ENCODE results near the gene SNED1. TPM values are rescaled to one million over a fixed set of nuclear protein-coding genes. Genes with fewer than 3 reads are reported as not detected.

Gene SNED1
- total RNA-seq, 1 donor from 2014 or later = 19.4 TPM

DNA sequence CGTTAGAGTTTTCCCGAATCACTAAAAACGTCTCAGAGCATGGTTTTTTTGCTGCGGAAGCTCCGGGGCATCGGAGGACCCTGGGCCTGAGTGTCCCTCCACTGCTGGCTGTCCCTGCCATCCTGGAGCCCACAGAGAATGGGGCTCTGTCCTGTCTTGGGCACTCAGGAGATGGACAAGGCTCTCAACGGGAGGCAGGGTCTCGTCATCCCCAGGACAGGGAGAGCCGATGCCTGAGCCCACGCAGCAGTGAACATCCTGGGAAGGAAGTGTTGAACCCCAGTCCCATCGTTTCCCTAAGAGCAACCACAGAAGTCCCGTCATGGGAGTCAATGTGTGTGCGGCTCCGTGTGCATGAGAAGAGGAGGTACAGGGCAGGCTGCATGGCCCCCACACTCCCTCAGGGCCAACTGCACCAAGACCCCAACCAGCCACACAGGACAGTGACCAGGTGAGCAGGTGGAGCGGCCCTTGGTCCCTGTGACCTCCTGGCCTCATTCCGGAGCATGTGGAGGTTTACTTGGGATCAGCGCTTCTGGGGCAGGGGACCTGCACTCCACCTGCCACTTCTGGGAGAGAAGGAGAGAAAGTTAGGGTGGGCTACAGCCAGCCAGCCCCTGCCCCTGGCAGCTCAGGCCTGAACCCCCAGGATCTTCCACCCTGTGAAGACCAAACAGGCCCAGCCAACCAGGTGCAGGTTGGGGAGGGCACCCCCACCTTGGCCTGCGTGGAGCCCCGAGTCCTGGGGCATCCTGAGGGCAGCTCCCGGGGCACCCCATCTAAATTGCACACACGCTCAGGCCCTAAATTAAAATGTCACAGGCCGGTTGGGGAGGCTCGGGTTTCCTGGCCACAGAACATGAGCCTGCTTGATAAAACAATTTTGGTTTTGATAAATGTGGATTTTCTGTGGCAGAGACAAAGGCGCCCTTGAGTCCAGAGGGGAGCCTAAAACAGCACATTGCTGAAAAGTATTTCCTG lies 3.1 kb upstream of the SNED1 start:
- Mint-ChIP-seq H3K27me3 (ENCODE audit: unreplicated experiment) (peaks cover 7% of the 10 kb centered on the region), H3K9me3 (ENCODE audit: unreplicated experiment) (no peaks in the 10 kb centered on the region), H3K27ac (ENCODE audit: unreplicated experiment) (no peak overlapping the region), H3K4me1 (ENCODE audit: unreplicated experiment) (peaks cover 32% of the 10 kb centered on the region), H3K4me3 (ENCODE audit: unreplicated experiment) (no peak overlapping the region), H3K36me3 (ENCODE audit: unreplicated experiment) (no peaks in the 10 kb centered on the region)
- DNase-seq (ENCODE audit: extremely low spot score, unreplicated experiment) = peak; percentile 74
- TF ChIP-seq, protein P1, sequence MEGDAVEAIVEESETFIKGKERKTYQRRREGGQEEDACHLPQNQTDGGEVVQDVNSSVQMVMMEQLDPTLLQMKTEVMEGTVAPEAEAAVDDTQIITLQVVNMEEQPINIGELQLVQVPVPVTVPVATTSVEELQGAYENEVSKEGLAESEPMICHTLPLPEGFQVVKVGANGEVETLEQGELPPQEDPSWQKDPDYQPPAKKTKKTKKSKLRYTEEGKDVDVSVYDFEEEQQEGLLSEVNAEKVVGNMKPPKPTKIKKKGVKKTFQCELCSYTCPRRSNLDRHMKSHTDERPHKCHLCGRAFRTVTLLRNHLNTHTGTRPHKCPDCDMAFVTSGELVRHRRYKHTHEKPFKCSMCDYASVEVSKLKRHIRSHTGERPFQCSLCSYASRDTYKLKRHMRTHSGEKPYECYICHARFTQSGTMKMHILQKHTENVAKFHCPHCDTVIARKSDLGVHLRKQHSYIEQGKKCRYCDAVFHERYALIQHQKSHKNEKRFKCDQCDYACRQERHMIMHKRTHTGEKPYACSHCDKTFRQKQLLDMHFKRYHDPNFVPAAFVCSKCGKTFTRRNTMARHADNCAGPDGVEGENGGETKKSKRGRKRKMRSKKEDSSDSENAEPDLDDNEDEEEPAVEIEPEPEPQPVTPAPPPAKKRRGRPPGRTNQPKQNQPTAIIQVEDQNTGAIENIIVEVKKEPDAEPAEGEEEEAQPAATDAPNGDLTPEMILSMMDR (IDR thresholded peaks at IDR 0.05) = no peak

DNA sequence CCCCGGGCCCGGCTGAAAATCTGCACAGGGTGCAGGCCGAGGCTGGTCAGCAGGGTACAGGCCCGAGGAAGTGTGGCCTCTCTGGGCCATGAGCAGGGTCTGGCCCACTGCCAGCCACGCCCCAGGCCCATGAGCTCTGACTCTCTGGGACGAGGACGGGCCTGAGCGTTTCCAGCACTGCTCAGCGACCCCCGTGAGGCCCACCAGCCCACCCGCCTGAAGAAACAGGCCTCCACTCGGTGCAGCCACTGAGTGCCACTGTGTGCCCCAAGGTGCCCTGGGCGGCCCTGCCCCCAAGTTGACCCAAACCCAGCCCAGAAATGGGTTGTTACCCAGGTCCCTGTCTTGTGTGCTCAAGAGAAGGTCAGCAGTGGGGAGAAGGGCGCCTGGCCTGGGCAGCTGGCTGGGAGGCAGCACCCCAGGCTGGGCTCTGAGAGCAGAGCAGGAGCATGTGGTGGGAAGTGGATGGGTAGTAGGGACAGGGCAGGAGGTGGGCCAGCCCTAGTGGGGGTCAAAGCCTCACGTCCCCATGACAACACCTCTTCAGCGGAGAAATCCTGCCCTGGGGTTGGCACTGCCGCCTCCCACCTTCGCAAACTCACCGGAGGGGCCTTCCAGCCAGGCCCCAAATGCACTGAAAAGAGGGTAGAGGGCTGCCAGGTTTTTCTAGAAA lies 2.1 kb upstream of the SNED1 start:
- no peak overlapping the region for H3K4me3 Mint-ChIP-seq (ENCODE audit: unreplicated experiment)
- DNase-seq (ENCODE audit: extremely low spot score, unreplicated experiment) = no peak
- H3K36me3 Mint-ChIP-seq (ENCODE audit: unreplicated experiment) = no peaks in the 10 kb centered on the region
- TF ChIP-seq, protein P1 (IDR thresholded peaks at IDR 0.05) = no peak
- no peak overlapping the region for H3K27ac Mint-ChIP-seq (ENCODE audit: unreplicated experiment)
- peaks cover 11% of the 10 kb centered on the region for H3K27me3 Mint-ChIP-seq (ENCODE audit: unreplicated experiment)
- no peaks in the 10 kb centered on the region for H3K9me3 Mint-ChIP-seq (ENCODE audit: unreplicated experiment)
- peaks cover 35% of the 10 kb centered on the region for H3K4me1 Mint-ChIP-seq (ENCODE audit: unreplicated experiment)

DNA sequence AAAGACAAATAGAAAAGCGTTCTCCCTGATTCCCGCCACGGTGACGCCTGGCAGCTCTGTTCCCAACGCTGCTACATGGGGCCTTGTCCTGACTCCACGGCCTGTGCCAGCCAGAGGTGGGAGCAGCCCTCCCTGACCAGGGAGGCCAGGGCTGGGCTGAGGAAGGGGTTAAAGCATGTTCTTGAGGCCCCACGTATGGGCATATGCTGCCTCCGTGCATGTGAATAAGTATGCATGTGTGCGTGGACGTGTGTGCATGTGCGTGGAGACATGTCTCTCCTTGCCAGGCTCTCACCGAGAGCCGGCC lies 1.6 kb upstream of the SNED1 start:
- no peak overlapping the region for H3K4me3 Mint-ChIP-seq (ENCODE audit: unreplicated experiment)
- H3K27me3 Mint-ChIP-seq (ENCODE audit: unreplicated experiment) = peaks cover 11% of the 10 kb centered on the region
- peak; percentile 71 for DNase-seq (ENCODE audit: extremely low spot score, unreplicated experiment)
- no peaks in the 10 kb centered on the region for H3K9me3 Mint-ChIP-seq (ENCODE audit: unreplicated experiment)
- H3K27ac Mint-ChIP-seq (ENCODE audit: unreplicated experiment) = no peak overlapping the region
- H3K4me1 Mint-ChIP-seq (ENCODE audit: unreplicated experiment) = peaks cover 35% of the 10 kb centered on the region
- TF ChIP-seq, protein P1 (IDR thresholded peaks at IDR 0.05) = no peak
- peaks cover 2% of the 10 kb centered on the region for H3K36me3 Mint-ChIP-seq (ENCODE audit: unreplicated experiment)

DNA sequence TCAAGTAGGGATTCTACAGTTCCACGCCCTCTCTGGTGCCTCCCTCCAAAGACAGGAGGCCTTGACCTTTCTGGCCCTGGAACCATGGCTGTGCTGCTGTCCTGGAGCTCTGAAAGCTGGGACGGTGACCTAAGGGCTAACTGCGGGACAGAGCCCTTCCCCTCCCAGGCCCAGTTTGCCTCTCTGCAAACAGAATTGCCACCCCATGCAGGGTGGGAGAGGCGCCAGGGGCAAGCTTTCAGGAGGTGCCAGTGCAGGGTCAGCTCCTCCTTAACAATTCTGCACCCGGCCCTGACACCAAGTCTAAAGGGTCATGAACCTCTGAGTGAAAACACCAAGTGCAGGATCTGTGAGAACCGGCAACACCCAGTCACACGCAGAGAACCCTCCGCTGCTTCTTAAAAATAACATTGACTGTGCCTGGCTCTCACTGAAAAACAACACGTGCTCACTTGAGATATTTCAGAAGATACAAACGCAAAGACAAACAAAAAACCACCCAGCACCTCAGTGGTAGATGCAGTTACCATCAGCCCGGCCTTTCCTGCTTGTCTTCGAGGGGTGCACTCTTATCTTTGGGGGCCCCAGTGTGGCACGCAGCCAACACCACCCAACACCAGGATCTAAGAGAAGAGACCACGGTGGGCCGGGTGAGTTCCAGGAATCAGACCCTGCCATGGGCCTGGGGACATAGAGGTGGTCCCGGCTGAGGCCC lies 1.1 kb upstream of the SNED1 start:
- Mint-ChIP-seq H3K27me3 (ENCODE audit: unreplicated experiment) (peaks cover 11% of the 10 kb centered on the region), H3K4me3 (ENCODE audit: unreplicated experiment) (peak overlapping the region; percentile 58), H3K4me1 (ENCODE audit: unreplicated experiment) (peaks cover 30% of the 10 kb centered on the region), H3K9me3 (ENCODE audit: unreplicated experiment) (no peaks in the 10 kb centered on the region), H3K27ac (ENCODE audit: unreplicated experiment) (peak overlapping the region; percentile 84), H3K36me3 (ENCODE audit: unreplicated experiment) (peaks cover 2% of the 10 kb centered on the region)
- TF ChIP-seq, protein P1 (IDR thresholded peaks at IDR 0.05) = no peak
- DNase-seq (ENCODE audit: extremely low spot score, unreplicated experiment) = peak; percentile 72

DNA sequence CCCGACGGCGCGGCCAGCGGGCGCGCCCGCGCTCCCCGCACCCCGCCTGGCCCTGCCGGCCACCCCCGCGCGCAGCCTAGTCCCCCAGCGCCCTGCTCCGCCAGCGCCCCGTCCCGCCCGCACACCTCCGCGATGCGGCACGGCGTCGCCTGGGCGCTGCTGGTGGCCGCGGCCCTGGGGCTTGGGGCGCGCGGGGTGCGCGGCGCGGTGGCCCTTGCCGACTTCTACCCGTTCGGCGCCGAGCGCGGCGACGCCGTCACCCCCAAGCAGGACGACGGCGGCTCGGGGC lies 232 bp downstream of the SNED1 start:
- TF ChIP-seq, protein P1 (IDR thresholded peaks at IDR 0.05) = no peak
- no peak overlapping the region for H3K27ac Mint-ChIP-seq (ENCODE audit: unreplicated experiment)
- peaks cover 11% of the 10 kb centered on the region for H3K27me3 Mint-ChIP-seq (ENCODE audit: unreplicated experiment)
- H3K36me3 Mint-ChIP-seq (ENCODE audit: unreplicated experiment) = peaks cover 3% of the 10 kb centered on the region
- H3K9me3 Mint-ChIP-seq (ENCODE audit: unreplicated experiment) = peaks cover 1% of the 10 kb centered on the region
- peaks cover 30% of the 10 kb centered on the region for H3K4me1 Mint-ChIP-seq (ENCODE audit: unreplicated experiment)
- peak overlapping the region; percentile 45 for H3K4me3 Mint-ChIP-seq (ENCODE audit: unreplicated experiment)
- DNase-seq (ENCODE audit: extremely low spot score, unreplicated experiment) = no peak

Measured in osteocyte (in vitro differentiated cells).